Measurements from ENCODE around the gene CDK16.

CDK16 gene

DNA sequence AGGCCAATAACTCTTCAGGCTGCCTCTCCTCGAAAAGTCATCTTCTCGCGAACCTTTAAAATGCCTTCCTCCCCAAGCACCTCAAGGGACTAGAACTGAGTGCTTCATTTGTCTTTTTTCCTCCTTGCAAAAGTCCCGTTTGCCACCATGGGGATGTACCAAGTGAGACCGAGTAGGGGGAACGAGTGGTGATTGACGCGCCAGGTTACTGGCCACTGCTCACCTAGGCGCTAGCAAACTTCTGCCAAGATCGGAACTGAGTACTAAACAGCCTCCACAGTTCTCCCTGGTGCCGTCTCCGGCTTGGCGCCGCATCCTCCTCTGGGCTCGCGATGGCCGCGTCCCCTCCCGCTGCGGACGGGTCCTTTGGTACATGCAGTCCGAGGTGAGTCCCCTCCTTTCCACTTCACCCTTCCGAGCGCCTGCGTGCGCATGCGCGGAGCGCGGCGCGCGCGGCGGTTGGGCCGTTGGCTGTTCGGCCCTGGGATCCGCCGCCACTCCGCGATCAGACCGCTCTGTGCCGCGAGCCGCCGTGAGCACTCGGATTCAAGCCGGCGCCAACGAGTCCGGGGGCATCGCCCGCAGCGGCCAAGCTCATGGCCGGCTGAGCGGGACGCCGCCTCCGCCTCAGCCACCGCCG, at the start of gene CDK16:
Gene CDK16 (plus strand): TSS at position 402 of the 640 bp plus-strand sequence. CDS start 4,877 bp downstream, outside the sequence.
- TF ChIP-seq, protein P1, sequence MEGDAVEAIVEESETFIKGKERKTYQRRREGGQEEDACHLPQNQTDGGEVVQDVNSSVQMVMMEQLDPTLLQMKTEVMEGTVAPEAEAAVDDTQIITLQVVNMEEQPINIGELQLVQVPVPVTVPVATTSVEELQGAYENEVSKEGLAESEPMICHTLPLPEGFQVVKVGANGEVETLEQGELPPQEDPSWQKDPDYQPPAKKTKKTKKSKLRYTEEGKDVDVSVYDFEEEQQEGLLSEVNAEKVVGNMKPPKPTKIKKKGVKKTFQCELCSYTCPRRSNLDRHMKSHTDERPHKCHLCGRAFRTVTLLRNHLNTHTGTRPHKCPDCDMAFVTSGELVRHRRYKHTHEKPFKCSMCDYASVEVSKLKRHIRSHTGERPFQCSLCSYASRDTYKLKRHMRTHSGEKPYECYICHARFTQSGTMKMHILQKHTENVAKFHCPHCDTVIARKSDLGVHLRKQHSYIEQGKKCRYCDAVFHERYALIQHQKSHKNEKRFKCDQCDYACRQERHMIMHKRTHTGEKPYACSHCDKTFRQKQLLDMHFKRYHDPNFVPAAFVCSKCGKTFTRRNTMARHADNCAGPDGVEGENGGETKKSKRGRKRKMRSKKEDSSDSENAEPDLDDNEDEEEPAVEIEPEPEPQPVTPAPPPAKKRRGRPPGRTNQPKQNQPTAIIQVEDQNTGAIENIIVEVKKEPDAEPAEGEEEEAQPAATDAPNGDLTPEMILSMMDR (IDR thresholded peaks at IDR 0.05; ENCODE audit: borderline replicate concordance, insufficient read depth, low read depth, low read length) = no peak
- peak within 1 kb of the TSS; percentile 89 for H3K4me3 ChIP-seq (ENCODE audit: low read depth, low read length)

DNA sequence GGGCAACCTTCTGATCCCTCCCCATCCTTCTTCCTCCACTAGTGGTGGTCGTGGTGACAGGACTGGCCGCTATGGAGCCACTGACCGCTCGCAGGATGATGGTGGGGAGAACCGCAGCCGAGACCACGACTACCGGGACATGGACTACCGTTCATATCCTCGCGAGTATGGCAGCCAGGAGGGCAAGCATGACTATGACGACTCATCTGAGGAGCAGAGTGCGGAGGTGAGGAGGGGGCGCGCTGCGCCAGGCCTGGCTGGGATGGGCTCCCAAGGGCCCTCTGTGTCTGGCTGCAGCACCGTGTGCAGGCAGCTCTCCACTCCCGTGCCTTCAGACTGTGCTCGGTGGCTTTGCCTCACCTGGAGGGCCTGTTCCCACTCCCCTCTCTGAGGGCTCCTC, 49.2 kb upstream of the CDK16 start:
- H3K4me3 ChIP-seq (ENCODE audit: low read depth, low read length) = no peak overlapping the region
- TF ChIP-seq, protein P1 (IDR thresholded peaks at IDR 0.05; ENCODE audit: borderline replicate concordance, insufficient read depth, low read depth, low read length) = no peak

DNA sequence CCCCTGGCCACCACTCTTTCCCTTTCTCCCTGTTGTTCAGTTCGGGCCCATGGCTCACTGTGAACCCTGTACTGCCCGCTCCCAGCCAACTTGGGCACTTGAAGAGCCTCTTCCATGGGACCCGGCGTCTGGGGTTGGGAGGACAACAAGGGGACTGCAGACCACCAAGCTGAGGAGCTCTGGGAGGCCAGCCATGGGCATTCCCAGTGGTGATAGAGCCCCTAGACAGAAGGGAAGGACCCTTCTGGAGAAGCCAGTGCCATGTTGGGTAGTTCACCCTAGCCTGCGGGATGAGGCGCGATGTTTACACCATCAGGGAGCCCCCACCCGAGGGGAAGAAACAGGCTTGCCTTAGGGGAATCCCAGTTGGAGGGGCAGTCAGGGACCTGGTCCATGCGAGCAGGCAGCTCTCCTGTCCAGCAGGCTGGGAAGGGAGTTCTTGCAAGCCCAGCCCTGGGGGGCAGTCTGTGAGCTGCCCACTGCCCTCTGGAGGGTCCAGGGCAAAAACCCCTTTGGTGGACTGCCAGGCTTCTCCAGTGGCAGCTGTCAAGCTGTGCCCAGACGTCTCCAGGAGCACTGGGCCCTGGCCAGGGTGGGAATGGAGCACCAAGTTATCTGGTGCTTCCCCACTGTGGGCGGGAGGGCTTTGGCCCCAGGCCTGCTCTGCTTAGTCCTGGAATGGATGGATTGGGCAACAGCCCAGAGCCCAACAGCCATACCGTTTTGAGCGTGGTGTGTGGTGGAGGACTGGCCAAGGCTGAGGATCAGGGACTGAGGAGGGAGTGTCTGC, 48.6 kb upstream of the CDK16 start:
- H3K4me3 ChIP-seq (ENCODE audit: low read depth, low read length) = no peak overlapping the region
- TF ChIP-seq, protein P1 (IDR thresholded peaks at IDR 0.05; ENCODE audit: borderline replicate concordance, insufficient read depth, low read depth, low read length) = no peak

DNA sequence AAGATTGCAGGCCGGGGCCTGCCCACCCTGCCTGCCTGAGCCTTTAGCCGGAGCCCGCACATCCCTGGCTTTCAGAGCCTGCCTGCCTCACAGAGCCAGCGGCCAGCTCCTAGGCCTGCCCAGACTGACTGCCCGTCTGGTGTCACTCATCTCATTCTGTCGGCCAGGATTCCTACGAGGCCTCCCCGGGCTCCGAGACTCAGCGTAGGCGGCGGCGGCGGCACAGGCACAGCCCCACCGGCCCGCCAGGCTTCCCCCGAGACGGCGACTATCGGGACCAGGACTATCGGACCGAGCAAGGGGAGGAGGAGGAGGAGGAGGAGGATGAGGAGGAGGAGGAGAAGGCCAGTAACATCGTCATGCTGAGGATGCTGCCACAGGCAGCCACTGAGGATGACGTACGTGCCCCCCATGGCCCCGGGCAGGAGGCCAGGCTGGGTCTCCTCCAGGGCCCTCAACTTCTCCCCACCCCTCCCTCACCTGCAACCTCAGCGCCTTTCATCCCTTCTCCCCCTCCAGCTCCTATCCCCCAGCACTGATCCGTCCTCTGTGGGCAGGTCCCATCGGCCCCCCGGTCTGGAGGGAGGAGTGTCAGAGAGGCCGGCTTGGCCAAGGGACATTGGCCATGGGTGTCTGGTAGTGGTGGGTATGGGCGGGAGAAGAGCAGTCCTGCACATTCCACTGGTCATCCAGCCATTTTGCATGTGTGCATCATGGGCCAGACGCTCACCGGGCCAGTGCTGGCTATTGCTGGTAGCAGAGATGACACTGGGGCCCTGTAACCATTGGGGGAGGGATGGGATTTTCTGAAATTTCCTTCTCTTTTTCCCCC, 47.4 kb upstream of the CDK16 start:
- TF ChIP-seq, protein P1 (IDR thresholded peaks at IDR 0.05; ENCODE audit: borderline replicate concordance, insufficient read depth, low read depth, low read length) = no peak
- H3K4me3 ChIP-seq (ENCODE audit: low read depth, low read length) = no peak overlapping the region

DNA sequence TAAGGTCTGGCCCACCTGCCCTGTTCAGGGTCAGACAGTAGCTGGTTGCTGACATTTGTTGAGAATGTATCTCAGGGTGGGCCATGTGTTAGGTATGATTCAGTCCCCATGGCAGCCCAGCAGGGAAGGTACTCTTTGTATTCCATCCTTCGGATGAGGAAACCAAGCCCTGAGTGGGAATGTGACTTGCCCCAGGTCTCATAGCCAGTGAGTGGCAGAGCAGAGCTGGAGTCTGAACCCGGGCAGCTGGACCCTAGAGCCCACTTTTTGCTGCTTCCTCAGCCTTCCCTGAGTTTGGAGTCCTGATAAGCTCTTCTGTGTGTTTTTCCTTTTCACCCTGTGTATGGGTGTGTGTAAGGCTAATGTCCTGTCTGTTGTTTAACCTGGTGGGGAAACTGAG, 46.5 kb upstream of the CDK16 start:
- H3K4me3 ChIP-seq (ENCODE audit: low read depth, low read length) = no peak overlapping the region
- TF ChIP-seq, protein P1 (IDR thresholded peaks at IDR 0.05; ENCODE audit: borderline replicate concordance, insufficient read depth, low read depth, low read length) = no peak

DNA sequence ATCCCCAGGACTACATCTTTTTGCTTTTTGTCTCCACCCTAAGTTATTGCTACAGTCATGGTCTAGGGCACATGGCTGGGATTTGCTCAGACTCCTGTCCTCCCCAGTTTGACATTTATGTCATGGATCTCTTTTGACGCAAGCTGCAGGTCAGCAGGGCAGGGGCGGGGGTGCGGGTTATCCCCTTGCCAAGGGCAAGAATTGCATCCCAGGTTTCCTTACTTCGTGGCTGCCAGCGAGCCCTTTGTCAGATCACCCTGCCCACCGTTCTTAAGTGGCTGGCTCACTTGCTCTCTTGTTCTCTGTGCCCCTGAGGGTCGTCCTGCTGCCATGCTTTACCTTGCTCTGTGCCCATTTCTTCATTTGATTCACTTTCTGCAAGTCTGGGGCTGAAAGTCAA, 45.9 kb upstream of the CDK16 start:
- no peak overlapping the region for H3K4me3 ChIP-seq (ENCODE audit: low read depth, low read length)
- TF ChIP-seq, protein P1 (IDR thresholded peaks at IDR 0.05; ENCODE audit: borderline replicate concordance, insufficient read depth, low read depth, low read length) = no peak
